Hepatocyte (in vitro differentiated cells): ENCODE data around the gene ALOX15.

Source experiments
- CTCF ChIP-seq: fragments of 200-600 bp; sonication (generic); IDR thresholded peaks from 2 replicates; pipeline ENCODE4 v1.5.1; 2016; ENCODE audit warnings: antibody characterized with exemption, mild to moderate bottlenecking; ENCODE audit not compliant: poor library complexity
- EZH2phosphoT487 ChIP-seq: fragments of 200-600 bp; sonication (generic); IDR thresholded peaks from one replicate; pipeline ENCODE4 v1.6.1; 2018; ENCODE audit warnings: antibody characterized with exemption, mild to moderate bottlenecking, low read depth, moderate library complexity; ENCODE audit not compliant: unreplicated experiment, severe bottlenecking

GRCh38 chr17:4617090-4617489, 24.4 kb downstream of the ALOX15 start:
- TF ChIP-seq CTCF: no peak
- no peak for TF ChIP-seq EZH2phosphoT487
